ENCODE results near the gene DYNC1LI1. TPM values are rescaled to one million over a fixed set of nuclear protein-coding genes. Genes with fewer than 3 reads are reported as not detected.

The DYNC1LI1 gene
- total and polyA plus RNA-seq, 2 experiments from 2014 or later = 40.8 to 56.4 TPM

- Histone ChIP-seq H3K4me1 (ENCODE audit: insufficient read depth) (peaks cover 27% of the 10 kb centered on the region), H3K9me2 (replicated peaks; ENCODE audit: insufficient read depth) (no peaks in the 10 kb centered on the region), H3K4me3 (no peak overlapping the region), H3K27me3 (no peaks in the 10 kb centered on the region), H3K27ac (peak overlapping the region; percentile 7), H4K20me1 (ENCODE audit: insufficient read depth, poor library complexity, severe bottlenecking) (peaks cover 27% of the 10 kb centered on the region), H3K36me3 (replicated peaks; ENCODE audit: insufficient read depth, low read depth) (no peaks in the 10 kb centered on the region), H2AFZ (no peak overlapping the region), H3K79me2 (peaks cover 90% of the 10 kb centered on the region), H3K4me2 (no peak overlapping the region), H3K9me3 (ENCODE audit: low read depth) (no peaks in the 10 kb centered on the region)
- TF ChIP-seq EZH2 (IDR thresholded peaks at IDR 0.05; ENCODE audit: borderline replicate concordance) = no peak
- DNase-seq (ENCODE audit: low spot score) = no peak
These were observed 75.6 kb downstream of the DYNC1LI1 start for GRCh38 chr3:32495085-32495484.

GRCh38 chr3:32493437-32494414, 76.9 kb downstream of the DYNC1LI1 start:
- Histone ChIP-seq H3K4me2 (peak overlapping the region; percentile 13), H3K9me3 (ENCODE audit: low read depth) (no peaks in the 10 kb centered on the region), H3K27me3 (no peaks in the 10 kb centered on the region), H3K4me1 (ENCODE audit: insufficient read depth) (peaks cover 21% of the 10 kb centered on the region), H3K79me2 (peaks cover 83% of the 10 kb centered on the region), H3K36me3 (replicated peaks; ENCODE audit: insufficient read depth, low read depth) (no peaks in the 10 kb centered on the region), H3K4me3 (no peak overlapping the region), H4K20me1 (ENCODE audit: insufficient read depth, poor library complexity, severe bottlenecking) (peaks cover 27% of the 10 kb centered on the region), H3K27ac (peak overlapping the region; percentile 2), H2AFZ (no peak overlapping the region), H3K9me2 (replicated peaks; ENCODE audit: insufficient read depth) (no peaks in the 10 kb centered on the region)
- 75% methylated on average over 3 of the region's 3 CpGs for WGBS (ENCODE audit: low lambda C conversion rate, missing lambda C conversion rate)
- no peak for DNase-seq (ENCODE audit: low spot score)
- TF ChIP-seq, protein P1, sequence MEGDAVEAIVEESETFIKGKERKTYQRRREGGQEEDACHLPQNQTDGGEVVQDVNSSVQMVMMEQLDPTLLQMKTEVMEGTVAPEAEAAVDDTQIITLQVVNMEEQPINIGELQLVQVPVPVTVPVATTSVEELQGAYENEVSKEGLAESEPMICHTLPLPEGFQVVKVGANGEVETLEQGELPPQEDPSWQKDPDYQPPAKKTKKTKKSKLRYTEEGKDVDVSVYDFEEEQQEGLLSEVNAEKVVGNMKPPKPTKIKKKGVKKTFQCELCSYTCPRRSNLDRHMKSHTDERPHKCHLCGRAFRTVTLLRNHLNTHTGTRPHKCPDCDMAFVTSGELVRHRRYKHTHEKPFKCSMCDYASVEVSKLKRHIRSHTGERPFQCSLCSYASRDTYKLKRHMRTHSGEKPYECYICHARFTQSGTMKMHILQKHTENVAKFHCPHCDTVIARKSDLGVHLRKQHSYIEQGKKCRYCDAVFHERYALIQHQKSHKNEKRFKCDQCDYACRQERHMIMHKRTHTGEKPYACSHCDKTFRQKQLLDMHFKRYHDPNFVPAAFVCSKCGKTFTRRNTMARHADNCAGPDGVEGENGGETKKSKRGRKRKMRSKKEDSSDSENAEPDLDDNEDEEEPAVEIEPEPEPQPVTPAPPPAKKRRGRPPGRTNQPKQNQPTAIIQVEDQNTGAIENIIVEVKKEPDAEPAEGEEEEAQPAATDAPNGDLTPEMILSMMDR (IDR thresholded peaks at IDR 0.05; ENCODE audit: poor library complexity) = no peak
- TF ChIP-seq EZH2 (IDR thresholded peaks at IDR 0.05; ENCODE audit: borderline replicate concordance) (no peak), EZH2phosphoT487 (IDR thresholded peaks at IDR 0.05; ENCODE audit: low read depth, severe bottlenecking, unreplicated experiment) (no peak)

DNA sequence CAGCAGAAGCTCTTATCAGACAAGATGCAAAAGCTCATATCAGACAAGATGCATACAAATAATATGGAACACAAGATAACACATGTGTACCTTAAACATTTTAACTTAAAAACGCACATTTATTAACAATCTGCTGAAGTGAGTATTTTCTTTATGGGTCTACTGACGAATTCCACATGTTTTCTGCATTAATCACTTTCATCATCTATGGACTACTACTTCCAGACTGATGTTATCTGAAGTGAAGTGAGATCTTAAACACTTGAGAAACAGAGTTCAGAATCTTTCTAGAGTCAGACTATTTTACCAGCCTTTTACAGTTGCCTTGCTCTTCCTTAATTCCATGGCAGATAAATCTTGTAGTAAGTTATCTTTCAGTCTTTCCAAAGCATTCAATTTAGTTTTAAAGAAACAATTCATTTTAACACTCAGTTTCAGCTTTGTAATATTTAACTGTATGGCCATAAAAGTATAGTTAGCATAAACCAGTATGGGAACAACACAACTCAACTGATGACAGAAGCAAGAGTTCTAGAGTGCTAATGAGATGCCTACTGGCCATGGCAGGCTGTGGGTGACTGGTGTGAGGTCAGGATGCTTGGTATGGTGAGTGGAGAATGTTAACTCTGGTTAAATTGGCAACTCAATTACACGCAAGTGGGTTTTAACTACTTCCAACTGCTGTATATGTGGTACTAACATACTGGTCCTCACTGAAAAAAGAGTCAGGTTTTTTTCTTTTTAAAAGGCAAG, 77.8 kb downstream of the DYNC1LI1 start:
- no peak overlapping the region for H3K4me3 ChIP-seq
- H3K4me2 ChIP-seq = peak overlapping the region; percentile 13
- 53% methylated on average over 3 of the region's 3 CpGs for whole genome bisulfite sequencing (ENCODE audit: low lambda C conversion rate, missing lambda C conversion rate)
- no peak overlapping the region for H3K27ac ChIP-seq
- no peaks in the 10 kb centered on the region for H3K9me2 ChIP-seq (replicated peaks; ENCODE audit: insufficient read depth)
- TF ChIP-seq EZH2 (IDR thresholded peaks at IDR 0.05; ENCODE audit: borderline replicate concordance) (no peak), EZH2phosphoT487 (IDR thresholded peaks at IDR 0.05; ENCODE audit: low read depth, severe bottlenecking, unreplicated experiment) (no peak)
- TF ChIP-seq, protein P1 (IDR thresholded peaks at IDR 0.05; ENCODE audit: poor library complexity) = no peak
- H4K20me1 ChIP-seq (ENCODE audit: insufficient read depth, poor library complexity, severe bottlenecking) = peaks cover 27% of the 10 kb centered on the region
- H2AFZ ChIP-seq = no peak overlapping the region
- H3K27me3 ChIP-seq = no peaks in the 10 kb centered on the region
- H3K4me1 ChIP-seq (ENCODE audit: insufficient read depth) = peaks cover 21% of the 10 kb centered on the region
- H3K9me3 ChIP-seq (ENCODE audit: low read depth) = no peaks in the 10 kb centered on the region
- H3K36me3 ChIP-seq (replicated peaks; ENCODE audit: insufficient read depth, low read depth) = peaks cover 2% of the 10 kb centered on the region
- H3K79me2 ChIP-seq = peaks cover 74% of the 10 kb centered on the region
- no peak for DNase-seq (ENCODE audit: low spot score)

Data from hepatocyte (in vitro differentiated cells).